ENCODE data around the gene RNF227. TPM values are rescaled to one million over a fixed set of nuclear protein-coding genes. Genes with fewer than 3 reads are reported as not detected.
"Not testable (repeated sequence)": the region's sequence is repeated elsewhere in the genome, so short reads cannot be mapped to it uniquely, and the experiment has no call there.

Gene RNF227
- total RNA-seq, 1 experiment from 2014 or later, result 5.7 TPM

- no peak for DNase-seq (ENCODE audit: extremely low read depth, low read depth)
These were observed 51.0 kb downstream of the RNF227 start for GRCh38 chr17:7864995-7865650.

GRCh38 chr17:7864384-7864783 lies 51.7 kb downstream of the RNF227 start:
- DNase-seq (ENCODE audit: extremely low read depth, low read depth), result not testable (repeated sequence)

Small RNA genes lying within 50 kb of the gene (small RNA-seq; reads per million reads assigned to genes)
- gene SCARNA21, result 19.8 to 32.7 reads per million in 2 experiments

Other genes with a start within 250 kb of the RNF227 start
- 44.4 and 46.2 TPM in 2 replicates for gene TP53, start 228.8 kb downstream of the RNF227 start, total RNA-seq (2014; rRNA removed; shearing (Covaris generic))
- 16.1 and 17.1 TPM in 2 replicates for gene WRAP53, start 227.8 kb downstream of the RNF227 start, total RNA-seq (2014; rRNA removed; shearing (Covaris generic))
- 0.14 and 0.35 TPM in 2 replicates for gene EFNB3, start 211.1 kb downstream of the RNF227 start, total RNA-seq (2014; rRNA removed; shearing (Covaris generic))
- not detected in 2 replicates for gene DNAH2, start 198.5 kb downstream of the RNF227 start, total RNA-seq (2014; rRNA removed; shearing (Covaris generic))
- 7.7 and 8.8 TPM in 2 replicates for gene KDM6B, start 82.1 kb downstream of the RNF227 start, total RNA-seq (2014; rRNA removed; shearing (Covaris generic))
- 0.59 TPM in 1 of 2 replicates, not detected in the other for gene TMEM88, start 61.2 kb downstream of the RNF227 start, total RNA-seq (2014; rRNA removed; shearing (Covaris generic))
- gene NAA38, start 58.7 kb downstream of the RNF227 start, total RNA-seq (2014; rRNA removed; shearing (Covaris generic)), result 46.6 and 67.2 TPM in 2 replicates
- 13.4 and 14.6 TPM in 2 replicates for gene CYB5D1, start 58.3 kb downstream of the RNF227 start, total RNA-seq (2014; rRNA removed; shearing (Covaris generic))
- 63.9 and 73.7 TPM in 2 replicates for gene CHD3, start 27.5 kb downstream of the RNF227 start, total RNA-seq (2014; rRNA removed; shearing (Covaris generic))
- 0.32 and 1.9 TPM in 2 replicates for gene KCNAB3, start 13.6 kb upstream of the RNF227 start, total RNA-seq (2014; rRNA removed; shearing (Covaris generic))
- 17.5 and 21.4 TPM in 2 replicates for gene TRAPPC1, start 15.7 kb upstream of the RNF227 start, total RNA-seq (2014; rRNA removed; shearing (Covaris generic))
- 21.0 and 23.9 TPM in 2 replicates for gene CNTROB, start 15.9 kb upstream of the RNF227 start, total RNA-seq (2014; rRNA removed; shearing (Covaris generic))
- 0.02 TPM in 1 of 2 replicates, not detected in the other for gene GUCY2D, start 86.3 kb upstream of the RNF227 start, total RNA-seq (2014; rRNA removed; shearing (Covaris generic))
- gene ALOX15B, start 122.8 kb upstream of the RNF227 start, total RNA-seq (2014; rRNA removed; shearing (Covaris generic)), result not detected in 2 replicates
- gene ALOX12B, start 171.4 kb upstream of the RNF227 start, total RNA-seq (2014; rRNA removed; shearing (Covaris generic)), result 0.64 and 0.69 TPM in 2 replicates
- gene ALOXE3, start 202.2 kb upstream of the RNF227 start, total RNA-seq (2014; rRNA removed; shearing (Covaris generic)), result 0.06 TPM in 1 of 2 replicates, not detected in the other
- 9.0 and 9.4 TPM in 2 replicates for gene HES7, start 207.8 kb upstream of the RNF227 start, total RNA-seq (2014; rRNA removed; shearing (Covaris generic))
- gene PER1, start 236.1 kb upstream of the RNF227 start, total RNA-seq (2014; rRNA removed; shearing (Covaris generic)), result 4.6 and 6.5 TPM in 2 replicates
- gene VAMP2, start 246.7 kb upstream of the RNF227 start, total RNA-seq (2014; rRNA removed; shearing (Covaris generic)), result 6.0 and 8.0 TPM in 2 replicates